IPS-18a (cell line): Measurements from ENCODE around the gene ATP6V1F.

Experiments used
- H3K27ac ChIP-seq: one replicate; pipeline ENCODE4 v1.5.1; 2013; ENCODE audit warnings: low read length
- H3K27me3 ChIP-seq: one replicate; pipeline ENCODE4 v1.6.1; 2013; ENCODE audit warnings: mild to moderate bottlenecking, low read length; ENCODE audit not compliant: control insufficient read depth, insufficient read depth
- H3K36me3 ChIP-seq: one replicate; pipeline ENCODE4 v1.6.1; 2013; ENCODE audit warnings: low read depth, low read length; ENCODE audit not compliant: control insufficient read depth
- H3K4me1 ChIP-seq: one replicate; pipeline ENCODE4 v1.6.1; 2013; ENCODE audit warnings: low read depth, low read length; ENCODE audit not compliant: control insufficient read depth
- H3K4me3 ChIP-seq: one replicate; pipeline ENCODE4 v1.5.1; 2013; ENCODE audit warnings: low read length
- H3K9ac ChIP-seq: one replicate; pipeline ENCODE4 v1.6.1; 2013; ENCODE audit warnings: mild to moderate bottlenecking, low read length, moderate library complexity
- H3K9me3 ChIP-seq: one replicate; pipeline ENCODE4 v1.6.1; 2013; ENCODE audit warnings: low read depth, low read length; ENCODE audit not compliant: control insufficient read depth

The ATP6V1F gene, protein sequence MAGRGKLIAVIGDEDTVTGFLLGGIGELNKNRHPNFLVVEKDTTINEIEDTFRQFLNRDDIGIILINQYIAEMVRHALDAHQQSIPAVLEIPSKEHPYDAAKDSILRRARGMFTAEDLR

DNA sequence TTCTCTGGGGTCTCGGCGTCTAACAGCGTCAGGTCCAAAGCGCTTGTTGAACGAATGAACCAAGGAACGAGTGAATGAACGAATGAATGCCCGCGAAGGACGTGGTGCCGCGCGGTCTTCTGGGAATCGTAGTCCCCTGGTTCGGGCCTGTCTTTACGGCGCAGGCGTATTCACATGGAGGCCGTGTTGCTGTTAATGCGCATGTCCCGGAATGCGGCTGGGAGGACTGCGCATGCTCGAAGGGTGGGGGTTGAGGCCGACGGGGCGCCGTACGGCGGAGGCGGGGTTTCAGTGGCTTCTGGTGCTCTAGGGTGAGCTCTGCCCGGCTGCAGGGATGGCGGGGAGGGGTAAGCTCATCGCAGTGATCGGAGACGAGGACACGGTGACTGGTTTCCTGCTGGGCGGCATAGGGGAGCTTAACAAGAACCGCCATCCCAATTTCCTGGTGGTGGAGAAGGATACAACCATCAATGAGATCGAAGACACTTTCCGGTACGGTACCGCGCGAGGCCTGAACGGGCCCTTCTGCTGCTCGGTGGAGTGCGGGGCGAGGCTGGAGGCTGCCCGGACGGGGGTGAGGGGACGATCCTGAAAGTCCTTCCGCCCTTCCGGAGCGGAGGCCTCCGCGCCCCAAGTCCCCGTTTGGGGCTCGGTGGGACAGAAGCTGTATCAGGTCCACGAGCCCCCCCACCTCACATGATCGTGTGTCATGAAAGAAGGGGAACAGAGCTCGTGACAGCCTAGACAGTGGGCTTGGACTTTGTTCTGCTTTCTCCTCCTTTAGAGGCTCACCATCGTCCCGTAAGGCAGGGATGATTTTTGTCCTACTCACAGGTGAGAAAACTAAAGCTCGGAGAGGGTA lies at the start of gene ATP6V1F:
TSS of gene ATP6V1F (plus strand) at position 286 of the 862 bp plus-strand sequence. CDS start at position 335, 49 bp downstream.
- H3K9ac ChIP-seq = peak within 1 kb of the TSS; percentile 70
- no peaks in the 10 kb centered on the region for H3K9me3 ChIP-seq
- peaks cover 9% of the 10 kb centered on the region for H3K27me3 ChIP-seq
- H3K36me3 ChIP-seq = no peaks in the 10 kb centered on the region
- no peak within 1 kb of the TSS for H3K27ac ChIP-seq
- peaks cover 4% of the 10 kb centered on the region for H3K4me1 ChIP-seq
- peak within 1 kb of the TSS; percentile 92 for H3K4me3 ChIP-seq

- H3K9ac ChIP-seq = no peak overlapping the region
- no peak overlapping the region for H3K4me3 ChIP-seq
- H3K9me3 ChIP-seq = no peaks in the 10 kb centered on the region
- peaks cover 15% of the 10 kb centered on the region for H3K4me1 ChIP-seq
- H3K27me3 ChIP-seq = no peaks in the 10 kb centered on the region
- H3K27ac ChIP-seq = no peak overlapping the region
- H3K36me3 ChIP-seq = peaks cover 16% of the 10 kb centered on the region
Measured at GRCh38 chr7:128814499-128814898, 48.2 kb upstream of the ATP6V1F start.

DNA sequence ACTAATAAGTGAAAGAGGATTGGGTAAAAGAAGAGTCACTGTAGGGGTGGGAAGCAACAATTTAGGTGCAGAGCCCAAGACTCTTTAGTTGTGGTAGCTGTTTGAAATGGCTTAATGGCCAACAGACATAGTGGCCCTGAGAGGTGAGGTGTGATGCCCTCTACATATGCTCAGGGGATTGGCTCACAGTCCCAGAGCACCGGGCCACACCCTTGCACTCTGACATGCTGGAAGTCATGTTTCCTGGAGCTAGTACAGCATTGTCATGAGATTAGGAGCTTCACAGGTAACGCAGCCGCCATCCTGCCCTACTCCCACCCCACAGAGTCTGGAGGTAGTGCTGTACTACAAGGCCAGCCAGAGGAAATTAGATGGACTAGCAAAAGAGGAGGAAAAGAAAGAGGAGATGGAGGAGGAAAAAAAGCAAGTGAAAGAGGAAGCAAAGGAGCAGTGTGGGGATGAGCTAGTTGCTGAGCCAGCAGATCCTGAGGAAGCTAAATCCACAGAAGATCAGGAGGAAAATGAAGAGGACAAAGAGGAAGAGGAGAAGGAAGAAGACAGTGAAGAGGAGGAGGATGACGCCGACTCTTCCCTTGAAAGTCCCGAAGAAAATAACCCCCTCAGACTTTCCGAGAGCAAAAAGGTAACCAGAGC lies 47.2 kb upstream of the ATP6V1F start:
- Histone ChIP-seq H3K9ac (no peak overlapping the region), H3K27me3 (no peaks in the 10 kb centered on the region), H3K4me3 (no peak overlapping the region), H3K9me3 (no peaks in the 10 kb centered on the region), H3K27ac (no peak overlapping the region), H3K36me3 (peaks cover 6% of the 10 kb centered on the region), H3K4me1 (peaks cover 15% of the 10 kb centered on the region)

GRCh38 chr7:128818694-128819093 lies 44.0 kb upstream of the ATP6V1F start:
- no peak overlapping the region for H3K9ac ChIP-seq
- no peaks in the 10 kb centered on the region for H3K9me3 ChIP-seq
- H3K27ac ChIP-seq = no peak overlapping the region
- no peak overlapping the region for H3K4me3 ChIP-seq
- no peaks in the 10 kb centered on the region for H3K36me3 ChIP-seq
- no peaks in the 10 kb centered on the region for H3K4me1 ChIP-seq
- no peaks in the 10 kb centered on the region for H3K27me3 ChIP-seq

GRCh38 chr7:128821724-128822123 lies 40.9 kb upstream of the ATP6V1F start:
- H3K9ac ChIP-seq = no peak overlapping the region
- no peaks in the 10 kb centered on the region for H3K9me3 ChIP-seq
- H3K4me3 ChIP-seq = no peak overlapping the region
- no peaks in the 10 kb centered on the region for H3K27me3 ChIP-seq
- H3K27ac ChIP-seq = no peak overlapping the region
- no peaks in the 10 kb centered on the region for H3K4me1 ChIP-seq
- H3K36me3 ChIP-seq = no peaks in the 10 kb centered on the region

DNA sequence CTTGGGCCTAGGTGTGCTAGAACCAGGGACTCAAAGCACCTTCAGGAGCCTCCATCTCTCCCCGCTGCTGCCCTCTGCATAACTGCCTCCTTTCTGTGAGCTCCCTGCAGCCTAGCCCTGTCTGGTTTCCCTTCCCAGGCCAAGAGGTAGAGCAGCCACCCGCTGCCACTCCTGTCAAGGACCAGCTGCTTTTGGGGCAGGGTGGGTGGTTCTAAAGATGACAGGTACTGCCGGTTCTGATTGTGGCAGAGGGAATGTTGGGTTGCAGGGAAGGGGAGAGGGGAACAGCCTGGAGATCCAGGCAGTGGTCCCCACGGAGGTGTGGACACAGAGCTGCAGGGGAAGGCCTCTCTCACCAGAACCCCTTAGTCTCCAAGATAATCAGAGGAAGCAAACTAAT lies 36.1 kb upstream of the ATP6V1F start:
- Histone ChIP-seq H3K27me3 (peaks cover 32% of the 10 kb centered on the region), H3K27ac (no peak overlapping the region), H3K9me3 (no peaks in the 10 kb centered on the region), H3K9ac (no peak overlapping the region), H3K36me3 (no peaks in the 10 kb centered on the region), H3K4me1 (peaks cover 18% of the 10 kb centered on the region), H3K4me3 (no peak overlapping the region)

- Histone ChIP-seq H3K4me1 (peaks cover 21% of the 10 kb centered on the region), H3K9me3 (no peaks in the 10 kb centered on the region), H3K9ac (no peak overlapping the region), H3K36me3 (no peaks in the 10 kb centered on the region), H3K27ac (no peak overlapping the region), H3K27me3 (peaks cover 35% of the 10 kb centered on the region), H3K4me3 (no peak overlapping the region)
Measured at GRCh38 chr7:128826916-128827247, 35.8 kb upstream of the ATP6V1F start.

DNA sequence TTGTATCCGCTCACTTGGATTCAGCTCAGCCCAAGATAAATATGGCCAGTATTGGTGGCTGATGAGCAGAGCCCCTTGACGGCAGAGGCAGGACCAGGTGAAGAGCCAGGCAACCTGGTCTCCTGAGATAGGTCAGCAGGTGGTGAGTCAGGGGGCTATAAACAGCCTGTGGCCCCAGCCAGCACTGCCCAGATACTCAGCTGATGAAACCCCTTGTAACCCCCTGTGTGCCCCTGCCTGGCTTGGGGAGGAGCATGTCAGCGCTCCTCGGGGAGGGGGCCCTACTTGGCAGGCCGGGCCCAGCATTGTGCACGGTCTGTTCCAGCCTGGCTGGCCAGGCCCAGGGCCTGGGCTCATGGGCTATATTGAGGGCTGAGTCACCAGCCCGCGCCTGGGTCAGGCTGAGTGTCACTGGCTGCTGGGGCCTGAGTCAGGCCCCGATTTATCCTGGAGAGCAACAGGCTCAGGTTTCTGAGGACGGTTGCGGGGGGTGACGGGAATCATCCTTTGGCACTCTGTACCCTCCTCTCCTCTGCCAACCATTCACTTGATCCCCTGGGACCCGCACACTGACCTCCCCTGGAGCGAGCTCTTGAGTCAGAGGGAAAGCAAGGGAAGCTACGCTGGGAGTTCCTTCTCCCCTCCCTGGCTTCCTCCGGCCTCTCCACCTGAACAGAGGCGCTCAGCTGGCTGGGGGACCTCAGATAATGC lies 35.3 kb upstream of the ATP6V1F start:
- Histone ChIP-seq H3K27me3 (peaks cover 36% of the 10 kb centered on the region), H3K9me3 (no peaks in the 10 kb centered on the region), H3K4me1 (peaks cover 26% of the 10 kb centered on the region), H3K27ac (no peak overlapping the region), H3K9ac (no peak overlapping the region), H3K36me3 (no peaks in the 10 kb centered on the region), H3K4me3 (no peak overlapping the region)

GRCh38 chr7:128827971-128828711 lies 34.5 kb upstream of the ATP6V1F start:
- H3K27ac ChIP-seq = no peak overlapping the region
- no peaks in the 10 kb centered on the region for H3K36me3 ChIP-seq
- H3K9ac ChIP-seq = no peak overlapping the region
- no peaks in the 10 kb centered on the region for H3K9me3 ChIP-seq
- no peak overlapping the region for H3K4me3 ChIP-seq
- H3K27me3 ChIP-seq = peaks cover 36% of the 10 kb centered on the region
- peaks cover 34% of the 10 kb centered on the region for H3K4me1 ChIP-seq

GRCh38 chr7:128829391-128830166 lies 33.1 kb upstream of the ATP6V1F start:
- H3K9ac ChIP-seq = no peak overlapping the region
- H3K9me3 ChIP-seq = no peaks in the 10 kb centered on the region
- no peaks in the 10 kb centered on the region for H3K36me3 ChIP-seq
- H3K27ac ChIP-seq = no peak overlapping the region
- H3K4me1 ChIP-seq = peaks cover 43% of the 10 kb centered on the region
- peak overlapping the region; percentile 30 for H3K4me3 ChIP-seq
- H3K27me3 ChIP-seq = peaks cover 36% of the 10 kb centered on the region
